Measurements from ENCODE around the gene ZDHHC18. TPM values are rescaled to one million over a fixed set of nuclear protein-coding genes. Genes with fewer than 3 reads are reported as not detected.

Gene ZDHHC18
- total RNA-seq, 1 donor from 2014 or later: 22.3 TPM

GRCh38 chr1:26848941-26849774 is 22.7 kb downstream of the ZDHHC18 start:
- no peak for TF ChIP-seq CTCF (IDR thresholded peaks at IDR 0.05; ENCODE audit: insufficient read depth, low read depth, low read length)
- no peak overlapping the region for H2AFZ ChIP-seq (ENCODE audit: low read depth, low read length)
- peaks cover 22% of the 10 kb centered on the region for H3K36me3 ChIP-seq (ENCODE audit: insufficient read depth, low read length)
- H3K36me3 Mint-ChIP-seq (ENCODE audit: low read depth, unreplicated experiment): peaks cover 27% of the 10 kb centered on the region
- H3K9me3 Mint-ChIP-seq (ENCODE audit: unreplicated experiment): no peaks in the 10 kb centered on the region
- H3K27ac Mint-ChIP-seq (ENCODE audit: unreplicated experiment): peak overlapping the region; percentile 26
- H3K4me3 Mint-ChIP-seq (ENCODE audit: unreplicated experiment): no peak overlapping the region
- DNase-seq (ENCODE audit: low read depth) (peak; percentile 80), FAIRE-seq (no peak)
- peaks cover 4% of the 10 kb centered on the region for H4K20me1 ChIP-seq (ENCODE audit: insufficient read depth, low read length)
- H3K9ac ChIP-seq (ENCODE audit: low read length): peak overlapping the region; percentile 77
- H3K4me1 ChIP-seq (ENCODE audit: insufficient read depth, low read length): peaks cover 15% of the 10 kb centered on the region
- peak overlapping the region; percentile 92 for H3K27ac ChIP-seq (ENCODE audit: low read depth, low read length)
- H3K27me3 ChIP-seq (ENCODE audit: insufficient read depth, low read length): no peaks in the 10 kb centered on the region
- no peaks in the 10 kb centered on the region for H3K79me2 ChIP-seq (ENCODE audit: insufficient read depth, low read length)
- no peaks in the 10 kb centered on the region for H3K9me3 ChIP-seq (ENCODE audit: insufficient read depth, low read depth, low read length)
- H3K4me2 ChIP-seq (ENCODE audit: low read length): peak overlapping the region; percentile 49
- H3K27me3 Mint-ChIP-seq (ENCODE audit: low read depth, unreplicated experiment): no peaks in the 10 kb centered on the region
- no peak overlapping the region for H3K4me3 ChIP-seq (ENCODE audit: insufficient read depth, low read depth, low read length)
- H3K4me1 Mint-ChIP-seq (ENCODE audit: low read depth, unreplicated experiment): peaks cover 7% of the 10 kb centered on the region

GRCh38 chr1:26851106-26851684 is 24.7 kb downstream of the ZDHHC18 start:
- Histone ChIP-seq H3K9me3 (ENCODE audit: insufficient read depth, low read depth, low read length) (no peaks in the 10 kb centered on the region), H3K79me2 (ENCODE audit: insufficient read depth, low read length) (no peaks in the 10 kb centered on the region), H3K9ac (ENCODE audit: low read length) (no peak overlapping the region), H4K20me1 (ENCODE audit: insufficient read depth, low read length) (peaks cover 4% of the 10 kb centered on the region), H2AFZ (ENCODE audit: low read depth, low read length) (no peak overlapping the region), H3K4me2 (ENCODE audit: low read length) (no peak overlapping the region), H3K27me3 (ENCODE audit: insufficient read depth, low read length) (no peaks in the 10 kb centered on the region), H3K4me1 (ENCODE audit: insufficient read depth, low read length) (peaks cover 15% of the 10 kb centered on the region), H3K27ac (ENCODE audit: low read depth, low read length) (no peak overlapping the region), H3K36me3 (ENCODE audit: insufficient read depth, low read length) (peaks cover 24% of the 10 kb centered on the region), H3K4me3 (ENCODE audit: insufficient read depth, low read depth, low read length) (no peak overlapping the region)
- DNase-seq (ENCODE audit: low read depth) (no peak), FAIRE-seq (no peak)
- Mint-ChIP-seq H3K4me1 (ENCODE audit: low read depth, unreplicated experiment) (peaks cover 7% of the 10 kb centered on the region), H3K36me3 (ENCODE audit: low read depth, unreplicated experiment) (peaks cover 31% of the 10 kb centered on the region), H3K9me3 (ENCODE audit: unreplicated experiment) (no peaks in the 10 kb centered on the region), H3K27me3 (ENCODE audit: low read depth, unreplicated experiment) (no peaks in the 10 kb centered on the region), H3K27ac (ENCODE audit: unreplicated experiment) (no peak overlapping the region), H3K4me3 (ENCODE audit: unreplicated experiment) (no peak overlapping the region)
- TF ChIP-seq CTCF (IDR thresholded peaks at IDR 0.05; ENCODE audit: insufficient read depth, low read depth, low read length) (no peak), EZH2 (IDR thresholded peaks at IDR 0.05; ENCODE audit: insufficient read depth, low read length) (no peak)

- H3K36me3 ChIP-seq (ENCODE audit: insufficient read depth, low read length): peaks cover 24% of the 10 kb centered on the region
- H3K9me3 Mint-ChIP-seq (ENCODE audit: unreplicated experiment): no peaks in the 10 kb centered on the region
- no peaks in the 10 kb centered on the region for H3K9me3 ChIP-seq (ENCODE audit: insufficient read depth, low read depth, low read length)
Observed at GRCh38 chr1:26852701-26853100, 26.2 kb downstream of the ZDHHC18 start.

More at GRCh38 chr1:26852701-26853100, 26.2 kb downstream of the ZDHHC18 start:
- Mint-ChIP-seq H3K4me1 (ENCODE audit: low read depth, unreplicated experiment) (peaks cover 7% of the 10 kb centered on the region), H3K27ac (ENCODE audit: unreplicated experiment) (no peak overlapping the region), H3K36me3 (ENCODE audit: low read depth, unreplicated experiment) (peaks cover 33% of the 10 kb centered on the region), H3K27me3 (ENCODE audit: low read depth, unreplicated experiment) (no peaks in the 10 kb centered on the region), H3K4me3 (ENCODE audit: unreplicated experiment) (no peak overlapping the region)
- no peak overlapping the region for H3K4me2 ChIP-seq (ENCODE audit: low read length)
- FAIRE-seq (no peak), DNase-seq (ENCODE audit: low read depth) (no peak)
- H3K27ac ChIP-seq (ENCODE audit: low read depth, low read length): no peak overlapping the region
- no peaks in the 10 kb centered on the region for H3K79me2 ChIP-seq (ENCODE audit: insufficient read depth, low read length)
- TF ChIP-seq EZH2 (IDR thresholded peaks at IDR 0.05; ENCODE audit: insufficient read depth, low read length) (no peak), CTCF (IDR thresholded peaks at IDR 0.05; ENCODE audit: insufficient read depth, low read depth, low read length) (no peak)
- peaks cover 4% of the 10 kb centered on the region for H4K20me1 ChIP-seq (ENCODE audit: insufficient read depth, low read length)
- no peak overlapping the region for H3K4me3 ChIP-seq (ENCODE audit: insufficient read depth, low read depth, low read length)
- peaks cover 15% of the 10 kb centered on the region for H3K4me1 ChIP-seq (ENCODE audit: insufficient read depth, low read length)
- H3K9ac ChIP-seq (ENCODE audit: low read length): no peak overlapping the region
- no peaks in the 10 kb centered on the region for H3K27me3 ChIP-seq (ENCODE audit: insufficient read depth, low read length)
- H2AFZ ChIP-seq (ENCODE audit: low read depth, low read length): no peak overlapping the region
